ENCODE measurements around the gene C2orf81. TPM values are rescaled to one million over a fixed set of nuclear protein-coding genes. Genes with fewer than 3 reads are reported as not detected.
A peak's percentile ranks its signal among the peaks of the same experiment; 100 is the strongest.

The C2orf81 gene
- total RNA-seq, 1 donor from 2014 or later, result 6.0 TPM

GRCh38 chr2:74391580-74392448 is 29.6 kb downstream of the C2orf81 start:
- TF ChIP-seq CTCF (IDR thresholded peaks at IDR 0.05; ENCODE audit: unreplicated experiment), result peak; percentile 94
- H3K4me3 Mint-ChIP-seq, result peak overlapping the region; percentile 95
- H3K27me3 Mint-ChIP-seq (ENCODE audit: low read depth), result peaks cover 5% of the 10 kb centered on the region
- H3K9me3 Mint-ChIP-seq, result no peaks in the 10 kb centered on the region
- H3K36me3 Mint-ChIP-seq, result no peaks in the 10 kb centered on the region
- H3K4me1 Mint-ChIP-seq, result peaks cover 6% of the 10 kb centered on the region
- peak; percentile 88 to 95 for DNase-seq (ENCODE audit: low spot score in 2 of 2, unreplicated experiment in 2 of 2)
- H3K27ac Mint-ChIP-seq, result peak overlapping the region; percentile 100

- no peak for DNase-seq (ENCODE audit: low spot score in 2 of 2, unreplicated experiment in 2 of 2)
- Mint-ChIP-seq H3K27me3 (ENCODE audit: low read depth) (peaks cover 5% of the 10 kb centered on the region), H3K4me3 (peak overlapping the region; percentile 95), H3K9me3 (no peaks in the 10 kb centered on the region), H3K27ac (peak overlapping the region; percentile 95), H3K4me1 (peaks cover 6% of the 10 kb centered on the region), H3K36me3 (no peaks in the 10 kb centered on the region)
- no peak for TF ChIP-seq CTCF (IDR thresholded peaks at IDR 0.05; ENCODE audit: unreplicated experiment)
These were observed 30.2 kb downstream of the C2orf81 start for GRCh38 chr2:74391209-74391579.

GRCh38 chr2:74390606-74391005 is 30.8 kb downstream of the C2orf81 start:
- DNase-seq (ENCODE audit: low spot score in 2 of 2, unreplicated experiment in 2 of 2), result no peak
- Mint-ChIP-seq H3K4me3 (peak overlapping the region; percentile 95), H3K36me3 (no peaks in the 10 kb centered on the region), H3K9me3 (no peaks in the 10 kb centered on the region), H3K27me3 (ENCODE audit: low read depth) (peaks cover 5% of the 10 kb centered on the region), H3K4me1 (peaks cover 6% of the 10 kb centered on the region), H3K27ac (no peak overlapping the region)
- no peak for TF ChIP-seq CTCF (IDR thresholded peaks at IDR 0.05; ENCODE audit: unreplicated experiment)

- H3K36me3 Mint-ChIP-seq, result no peaks in the 10 kb centered on the region
- no peaks in the 10 kb centered on the region for H3K9me3 Mint-ChIP-seq
These were observed 34.1 kb downstream of the C2orf81 start for GRCh38 chr2:74387346-74387745.

GRCh38 chr2:74385396-74385795 is 36.0 kb downstream of the C2orf81 start:
- H3K27ac Mint-ChIP-seq, result no peak overlapping the region

More at GRCh38 chr2:74387346-74387745, 34.1 kb downstream of the C2orf81 start:
- H3K27me3 Mint-ChIP-seq (ENCODE audit: low read depth), result no peaks in the 10 kb centered on the region
- no peak overlapping the region for H3K27ac Mint-ChIP-seq
- H3K4me3 Mint-ChIP-seq, result no peak overlapping the region
- no peak for DNase-seq (ENCODE audit: low spot score in 2 of 2, unreplicated experiment in 2 of 2)
- TF ChIP-seq CTCF (IDR thresholded peaks at IDR 0.05; ENCODE audit: unreplicated experiment), result no peak
- H3K4me1 Mint-ChIP-seq, result peaks cover 5% of the 10 kb centered on the region

More at GRCh38 chr2:74385396-74385795, 36.0 kb downstream of the C2orf81 start:
- no peaks in the 10 kb centered on the region for H3K36me3 Mint-ChIP-seq
- TF ChIP-seq CTCF (IDR thresholded peaks at IDR 0.05; ENCODE audit: unreplicated experiment), result no peak
- no peaks in the 10 kb centered on the region for H3K9me3 Mint-ChIP-seq
- peaks cover 2% of the 10 kb centered on the region for H3K4me1 Mint-ChIP-seq
- no peak overlapping the region for H3K4me3 Mint-ChIP-seq
- DNase-seq (ENCODE audit: low spot score in 2 of 2, unreplicated experiment in 2 of 2), result no peak
- no peaks in the 10 kb centered on the region for H3K27me3 Mint-ChIP-seq (ENCODE audit: low read depth)

Measured in mesothelial cell of epicardium (in vitro differentiated cells).